Peyer's patch (tissue), 4 donors: ENCODE results near the gene PHF21B.

ENCODE experiments used
- POLR2A ChIP-seq, 2 donors: fragments of 450-650 bp; IDR thresholded peaks; one replicate each; pipeline ENCODE4 v1.5.1; 2017; ENCODE audit warnings: antibody characterized with exemption in 2 of 2, mild to moderate bottlenecking in 2 of 2, moderate library complexity in 2 of 2
- TF ChIP-seq, protein P1 (sequence below), 6 experiments: fragments of 450-650 bp in 4 of 6; fragments of 200-600 bp in 2 of 6; sonication (generic) in 1 of 6; IDR thresholded peaks; one replicate each; pipeline ENCODE4 v1.5.1; 2017 to 2019; ENCODE audit warnings: antibody characterized with exemption in 6 of 6, mild to moderate bottlenecking in 3 of 6, moderate library complexity in 1 of 6

DNA sequence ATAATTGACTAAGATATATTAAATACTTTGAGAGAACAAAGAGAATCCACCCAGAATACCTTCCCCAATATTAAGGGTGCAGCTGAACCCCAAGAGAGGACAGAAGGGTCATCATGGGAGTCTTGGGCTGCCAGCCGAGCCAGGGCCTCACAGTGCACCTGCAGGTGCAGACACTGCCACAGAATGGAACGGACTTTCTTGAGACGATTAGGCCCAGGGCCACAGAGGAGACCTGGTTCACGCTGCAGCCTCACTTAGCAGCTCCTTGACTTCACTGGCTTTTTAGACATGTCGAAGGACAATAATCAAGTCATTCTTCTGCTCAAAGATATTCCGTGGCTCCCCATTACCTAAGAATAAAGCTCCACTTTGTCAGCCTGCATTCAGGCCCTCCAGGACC is 100.6 kb downstream of the PHF21B start:
- no peak for TF ChIP-seq POLR2A (IDR thresholded peaks at IDR 0.05)
- TF ChIP-seq, protein P1, sequence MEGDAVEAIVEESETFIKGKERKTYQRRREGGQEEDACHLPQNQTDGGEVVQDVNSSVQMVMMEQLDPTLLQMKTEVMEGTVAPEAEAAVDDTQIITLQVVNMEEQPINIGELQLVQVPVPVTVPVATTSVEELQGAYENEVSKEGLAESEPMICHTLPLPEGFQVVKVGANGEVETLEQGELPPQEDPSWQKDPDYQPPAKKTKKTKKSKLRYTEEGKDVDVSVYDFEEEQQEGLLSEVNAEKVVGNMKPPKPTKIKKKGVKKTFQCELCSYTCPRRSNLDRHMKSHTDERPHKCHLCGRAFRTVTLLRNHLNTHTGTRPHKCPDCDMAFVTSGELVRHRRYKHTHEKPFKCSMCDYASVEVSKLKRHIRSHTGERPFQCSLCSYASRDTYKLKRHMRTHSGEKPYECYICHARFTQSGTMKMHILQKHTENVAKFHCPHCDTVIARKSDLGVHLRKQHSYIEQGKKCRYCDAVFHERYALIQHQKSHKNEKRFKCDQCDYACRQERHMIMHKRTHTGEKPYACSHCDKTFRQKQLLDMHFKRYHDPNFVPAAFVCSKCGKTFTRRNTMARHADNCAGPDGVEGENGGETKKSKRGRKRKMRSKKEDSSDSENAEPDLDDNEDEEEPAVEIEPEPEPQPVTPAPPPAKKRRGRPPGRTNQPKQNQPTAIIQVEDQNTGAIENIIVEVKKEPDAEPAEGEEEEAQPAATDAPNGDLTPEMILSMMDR (IDR thresholded peaks at IDR 0.05), result no peak
